H9 (cell line): ENCODE results near the gene WDR17. TPM values are rescaled to one million over a fixed set of nuclear protein-coding genes. Genes with fewer than 3 reads are reported as not detected.

Experiments used
- DNase-seq: peaks from one replicate; pipeline ENCODE4 v3.0.0-alpha.2; 2017
- H2AFZ ChIP-seq: one replicate; pipeline ENCODE4 v1.6.1; 2013; ENCODE audit warnings: mild to moderate bottlenecking, low read length, control low read depth, moderate library complexity
- H2AK5ac ChIP-seq: 2 replicates; pipeline ENCODE4 v1.6.1; 2013; ENCODE audit warnings: low read length, control low read depth, mixed read lengths; ENCODE audit not compliant: insufficient read length
- H2BK120ac ChIP-seq: one replicate; pipeline ENCODE4 v1.6.1; 2013; ENCODE audit warnings: low read depth, mild to moderate bottlenecking, low read length, control low read depth, inconsistent platforms; ENCODE audit not compliant: poor library complexity, severe bottlenecking
- H2BK12ac ChIP-seq: 2 replicates; pipeline ENCODE4 v1.6.1; 2013; ENCODE audit warnings: low read length, control low read depth, mixed read lengths, low read depth; ENCODE audit not compliant: insufficient read length
- H2BK15ac ChIP-seq: 2 replicates; pipeline ENCODE4 v1.6.1; 2013; ENCODE audit warnings: low read depth, low read length, control low read depth
- H2BK20ac ChIP-seq: one replicate; pipeline ENCODE4 v1.6.1; 2013; ENCODE audit warnings: low read depth, mild to moderate bottlenecking, low read length, control low read depth, inconsistent platforms; ENCODE audit not compliant: poor library complexity, severe bottlenecking
- H2BK5ac ChIP-seq: 2 replicates; pipeline ENCODE4 v1.6.1; 2013; ENCODE audit warnings: low read length, control low read depth, mixed read lengths; ENCODE audit not compliant: insufficient read length
- H3K14ac ChIP-seq: 2 replicates; pipeline ENCODE4 v1.6.1; 2013; ENCODE audit warnings: low read length, control low read depth; ENCODE audit not compliant: insufficient read depth
- H3K18ac ChIP-seq: 2 replicates; pipeline ENCODE4 v1.6.1; 2013; ENCODE audit warnings: low read depth, mild to moderate bottlenecking, mixed read lengths, low read length, control low read depth; ENCODE audit not compliant: insufficient read length
- H3K23ac ChIP-seq: 2 replicates; pipeline ENCODE4 v1.6.1; 2013; ENCODE audit warnings: low read length, control low read depth, mixed read lengths, low read depth; ENCODE audit not compliant: insufficient read length
- H3K23me2 ChIP-seq: 2 replicates; pipeline ENCODE4 v1.6.1; 2013; ENCODE audit warnings: low read depth, mild to moderate bottlenecking, mixed read lengths, low read length, control low read depth; ENCODE audit not compliant: insufficient read length, poor library complexity, severe bottlenecking
- H3K27ac ChIP-seq: 2 replicates; pipeline ENCODE4 v1.5.1; 2013; ENCODE audit warnings: low read length, control low read depth, mixed read lengths, low read depth; ENCODE audit not compliant: insufficient read length
- H3K27me3 ChIP-seq: 2 replicates; pipeline ENCODE4 v1.6.1; 2013; ENCODE audit warnings: low read length, control low read depth, inconsistent platforms; ENCODE audit not compliant: insufficient read depth
- H3K4ac ChIP-seq: 2 replicates; pipeline ENCODE4 v1.6.1; 2013; ENCODE audit warnings: low read depth, mild to moderate bottlenecking, control low read depth, inconsistent platforms, low read length, moderate library complexity
- H3K4me1 ChIP-seq: 2 replicates; pipeline ENCODE4 v1.6.1; 2013; ENCODE audit warnings: low read length, control low read depth, inconsistent platforms; ENCODE audit not compliant: insufficient read depth
- H3K4me2 ChIP-seq: 2 replicates; pipeline ENCODE4 v1.6.1; 2013; ENCODE audit warnings: low read length, control low read depth, mixed read lengths; ENCODE audit not compliant: insufficient read length, insufficient read depth
- H3K56ac ChIP-seq: 2 replicates; pipeline ENCODE4 v1.6.1; 2013; ENCODE audit warnings: low read depth, mild to moderate bottlenecking, mixed read lengths, low read length, control low read depth; ENCODE audit not compliant: insufficient read length
- H3K79me1 ChIP-seq: 2 replicates; pipeline ENCODE4 v1.6.1; 2013; ENCODE audit warnings: low read depth, mild to moderate bottlenecking, moderate library complexity, low read length, control low read depth, inconsistent platforms; ENCODE audit not compliant: insufficient read depth, poor library complexity, severe bottlenecking
- H3K79me2 ChIP-seq: 2 replicates; pipeline ENCODE4 v1.6.1; 2013; ENCODE audit warnings: low read length, control low read depth, inconsistent platforms; ENCODE audit not compliant: insufficient read depth
- H3K9ac ChIP-seq: 2 replicates; pipeline ENCODE4 v1.6.1; 2013; ENCODE audit warnings: low read length, control low read depth, mixed read lengths; ENCODE audit not compliant: insufficient read length; ENCODE audit errors: extremely low read depth
- H3K9me3 ChIP-seq: one replicate; pipeline ENCODE4 v1.6.1; 2013; ENCODE audit warnings: low read depth, low read length, inconsistent platforms; ENCODE audit not compliant: control insufficient read depth
- H3T11ph ChIP-seq: one replicate; pipeline ENCODE4 v1.6.1; 2013; ENCODE audit warnings: mild to moderate bottlenecking, low read length, control low read depth, inconsistent platforms
- H4K20me1 ChIP-seq: one replicate; pipeline ENCODE4 v1.6.1; 2013; ENCODE audit not compliant: control insufficient read depth, insufficient read length, insufficient read depth
- H4K5ac ChIP-seq: 2 replicates; pipeline ENCODE4 v1.6.1; 2013; ENCODE audit warnings: low read depth, mild to moderate bottlenecking, mixed read lengths, low read length, control low read depth; ENCODE audit not compliant: insufficient read length
- H4K8ac ChIP-seq: replicated peaks from 2 replicates; pipeline ENCODE4 v1.6.1; 2013; ENCODE audit warnings: low read length, control low read depth, mixed read lengths, low read depth; ENCODE audit not compliant: insufficient read length
- H4K91ac ChIP-seq: 2 replicates; pipeline ENCODE4 v1.6.1; 2013; ENCODE audit warnings: low read depth, mild to moderate bottlenecking, moderate library complexity, mixed read lengths, low read length, control low read depth; ENCODE audit not compliant: insufficient read length
- H3K27ac Mint-ChIP-seq, 3 experiments: 2 replicates in 2 of 3; 3 replicates in 1 of 3; pipeline ENCODE4 v1.8.0; 2020 to 2021; ENCODE audit warnings: mixed read lengths in 3 of 3, mild to moderate bottlenecking in 1 of 3, moderate library complexity in 1 of 3
- H3K27me3 Mint-ChIP-seq: 2 replicates; pipeline ENCODE4 v1.8.0; 2021; ENCODE audit warnings: low read depth, mild to moderate bottlenecking, moderate library complexity, mixed read lengths
- H3K36me3 Mint-ChIP-seq, 3 experiments: 2 replicates in 2 of 3; 3 replicates in 1 of 3; pipeline ENCODE4 v1.8.0; 2020 to 2021; ENCODE audit warnings: low read depth in 3 of 3, mixed read lengths in 3 of 3; ENCODE audit not compliant: insufficient read depth in 1 of 3
- H3K4me1 Mint-ChIP-seq, 2 experiments: 2 replicates each; pipeline ENCODE4 v1.8.0; 2020; ENCODE audit warnings: mixed read lengths in 2 of 2
- H3K4me3 Mint-ChIP-seq, 2 experiments: 2 replicates in 1 of 2; 3 replicates in 1 of 2; pipeline ENCODE4 v1.8.0; 2020 to 2021; ENCODE audit warnings: mild to moderate bottlenecking in 2 of 2, mixed read lengths in 2 of 2, moderate library complexity in 1 of 2
- H3K9me3 Mint-ChIP-seq, 2 experiments: 2 replicates in 1 of 2; 3 replicates in 1 of 2; pipeline ENCODE4 v1.8.0; 2020; ENCODE audit warnings: mild to moderate bottlenecking in 2 of 2, mixed read lengths in 2 of 2, moderate library complexity in 1 of 2
- WGBS: extraction: QIAGEN DNeasy Blood & Tissue Kit; methylation state at CpG from one replicate; pipeline ENCODE4 v1.1.7; 2013; ENCODE audit warnings: missing lambda C conversion rate, low lambda C conversion rate, mixed read lengths; ENCODE audit not compliant: insufficient read length; ENCODE audit errors: extremely low coverage; 5-methylcytosine and 5-hydroxymethylcytosine counted together
- total RNA-seq: library from RNA; stranded (reverse); gene quantifications from 2 replicates; pipeline ENCODE4 v1.2.1, GENCODE V29; 2021
- TF ChIP-seq, protein P1 (sequence below): fragments of 200-600 bp; sonication (generic); conservative IDR thresholded peaks from 3 replicates; pipeline ENCODE4 v1.8.0; 2021; ENCODE audit warnings: antibody characterized with exemption, mild to moderate bottlenecking

Gene WDR17
- total RNA-seq, 1 experiment from 2014 or later, result 2.6 TPM

DNA sequence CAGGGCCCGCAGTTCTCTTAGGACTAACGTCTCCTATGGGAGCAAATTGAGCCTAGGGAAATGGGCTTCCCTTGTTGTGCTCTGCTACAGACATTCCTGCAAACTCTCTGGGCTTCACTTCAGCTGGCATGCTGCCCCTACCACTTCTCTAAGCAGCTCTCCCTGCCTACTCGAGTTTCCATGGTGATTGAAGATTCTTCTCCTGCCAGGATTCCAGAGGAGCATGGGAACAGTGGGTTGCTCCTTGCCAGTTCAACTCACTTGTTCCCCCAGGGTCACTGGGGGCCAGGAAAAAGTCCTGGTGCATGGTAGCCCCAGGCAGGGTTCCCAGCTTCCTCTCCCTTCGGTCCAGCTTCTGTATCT is 21.1 kb upstream of the WDR17 start:
- Histone ChIP-seq H3T11ph (no peak overlapping the region), H4K5ac (no peak overlapping the region), H3K9me3 (no peaks in the 10 kb centered on the region), H2BK20ac (no peak overlapping the region), H3K9ac (no peak overlapping the region), H3K4me1 (no peaks in the 10 kb centered on the region), H3K56ac (no peak overlapping the region), H3K18ac (no peak overlapping the region), H3K27ac (no peak overlapping the region), H4K20me1 (no peaks in the 10 kb centered on the region), H3K4me2 (no peak overlapping the region), H3K79me1 (no peaks in the 10 kb centered on the region), H3K23ac (no peak overlapping the region), H4K8ac (no peak overlapping the region), H2BK5ac (no peak overlapping the region), H3K23me2 (no peaks in the 10 kb centered on the region), H2AFZ (no peak overlapping the region), H2BK12ac (no peak overlapping the region), H3K79me2 (no peaks in the 10 kb centered on the region), H2BK120ac (no peak overlapping the region), H2BK15ac (no peak overlapping the region), H3K27me3 (no peaks in the 10 kb centered on the region), H4K91ac (no peak overlapping the region), H3K14ac (no peak overlapping the region; the same call in 1 of the 2 replicates), H3K4ac (no peak overlapping the region), H2AK5ac (no peak overlapping the region)
- DNase-seq, result no peak
- no peak overlapping the region for H3K4me3 Mint-ChIP-seq
- no CpG with 5 or more reads among the region's 4 CpGs for WGBS
- H3K9me3 Mint-ChIP-seq, result peaks cover 0 to 2% of the 10 kb centered on the region in 2 experiments; a peak in 1 of 5 replicates
- H3K36me3 Mint-ChIP-seq, result no peaks in the 10 kb centered on the region; a peak in 1 of 7 replicates
- H3K27me3 Mint-ChIP-seq, result no peaks in the 10 kb centered on the region
- no peaks in the 10 kb centered on the region for H3K4me1 Mint-ChIP-seq
- no peak overlapping the region for H3K27ac Mint-ChIP-seq
- TF ChIP-seq, protein P1, sequence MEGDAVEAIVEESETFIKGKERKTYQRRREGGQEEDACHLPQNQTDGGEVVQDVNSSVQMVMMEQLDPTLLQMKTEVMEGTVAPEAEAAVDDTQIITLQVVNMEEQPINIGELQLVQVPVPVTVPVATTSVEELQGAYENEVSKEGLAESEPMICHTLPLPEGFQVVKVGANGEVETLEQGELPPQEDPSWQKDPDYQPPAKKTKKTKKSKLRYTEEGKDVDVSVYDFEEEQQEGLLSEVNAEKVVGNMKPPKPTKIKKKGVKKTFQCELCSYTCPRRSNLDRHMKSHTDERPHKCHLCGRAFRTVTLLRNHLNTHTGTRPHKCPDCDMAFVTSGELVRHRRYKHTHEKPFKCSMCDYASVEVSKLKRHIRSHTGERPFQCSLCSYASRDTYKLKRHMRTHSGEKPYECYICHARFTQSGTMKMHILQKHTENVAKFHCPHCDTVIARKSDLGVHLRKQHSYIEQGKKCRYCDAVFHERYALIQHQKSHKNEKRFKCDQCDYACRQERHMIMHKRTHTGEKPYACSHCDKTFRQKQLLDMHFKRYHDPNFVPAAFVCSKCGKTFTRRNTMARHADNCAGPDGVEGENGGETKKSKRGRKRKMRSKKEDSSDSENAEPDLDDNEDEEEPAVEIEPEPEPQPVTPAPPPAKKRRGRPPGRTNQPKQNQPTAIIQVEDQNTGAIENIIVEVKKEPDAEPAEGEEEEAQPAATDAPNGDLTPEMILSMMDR, result no peak
